OCI-LY1 (cell line): Measurements from ENCODE around the gene NKX2-3.

ENCODE experiments used
- CTCF ChIP-seq: fragments of 200-600 bp; sonication (generic), shearing (Covaris generic); IDR thresholded peaks from 2 replicates; pipeline ENCODE4 v1.5.1; 2017; ENCODE audit warnings: mild to moderate bottlenecking, antibody characterized with exemption, low read length, moderate library complexity, mixed read lengths
- EZH2 ChIP-seq: fragments of 200-600 bp; sonication (generic), shearing (Covaris generic); IDR thresholded peaks from 2 replicates; pipeline ENCODE4 v1.8.0; 2017; ENCODE audit warnings: borderline replicate concordance, mixed run types, mild to moderate bottlenecking, antibody characterized with exemption, low read length, moderate library complexity, mixed read lengths

GRCh38 chr10:99489271-99489670, 43.5 kb upstream of the NKX2-3 start:
- TF ChIP-seq CTCF (no peak), EZH2 (no peak)
